SH-SY5Y (cell line): ENCODE results near the gene CYFIP2.
A peak's percentile ranks its signal among the peaks of the same experiment; 100 is the strongest.

ENCODE experiments used
- GATA2 ChIP-seq: IDR thresholded peaks from 2 replicates; pipeline ENCODE4 v1.6.1; 2011; ENCODE audit warnings: mild to moderate bottlenecking, low read depth, low read length
- GATA3 ChIP-seq: IDR thresholded peaks from 2 replicates; pipeline ENCODE4 v1.6.1; 2011; ENCODE audit warnings: low read depth, mild to moderate bottlenecking, low read length, moderate library complexity

Gene CYFIP2

DNA sequence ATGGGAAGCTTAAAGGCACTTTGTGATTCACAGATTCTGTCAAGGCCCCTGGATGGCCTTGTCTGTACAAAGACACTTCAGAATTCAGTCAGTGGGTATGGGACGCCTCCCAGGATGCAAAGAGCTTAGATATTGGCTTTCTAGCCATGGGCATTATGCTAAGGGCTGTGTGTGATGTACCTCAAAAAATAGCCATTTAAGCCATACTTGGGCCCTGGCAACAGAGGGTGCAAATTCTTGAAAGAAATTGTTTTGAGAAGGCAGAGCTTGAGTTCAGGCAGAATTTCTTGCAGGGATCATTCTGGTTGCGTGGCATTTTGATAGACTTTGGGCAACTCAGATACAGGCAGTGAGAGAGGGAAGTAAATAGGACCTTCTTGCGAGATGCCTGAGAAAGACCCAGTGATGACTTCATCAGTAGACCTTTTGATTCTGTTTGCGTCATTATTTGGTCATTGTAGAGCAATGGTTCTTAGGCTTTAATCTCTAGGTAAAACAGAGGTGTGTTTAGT, 3.9 kb downstream of the CYFIP2 start:
- TF ChIP-seq GATA2 = no peak
- TF ChIP-seq GATA3 = no peak

DNA sequence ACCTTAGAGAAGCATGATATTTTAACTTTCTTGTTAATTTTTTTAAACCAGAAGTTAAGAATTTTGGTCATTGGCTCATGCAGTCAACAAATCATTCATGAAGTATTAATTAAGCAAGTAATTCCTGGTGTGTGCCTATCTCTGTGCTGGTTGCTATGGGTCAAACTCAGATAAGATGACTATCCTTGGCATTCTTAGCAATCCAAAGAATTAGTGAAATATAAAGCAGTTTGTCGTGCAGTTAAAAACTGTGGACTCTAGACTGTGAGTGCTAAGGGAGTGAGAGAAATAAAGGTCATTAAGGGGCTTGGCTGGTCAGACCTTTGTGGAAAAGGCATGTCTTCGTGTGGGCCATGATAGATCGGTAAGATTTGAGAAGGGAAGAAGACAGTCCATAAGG, 4.8 kb downstream of the CYFIP2 start:
- TF ChIP-seq GATA3 (no peak), GATA2 (no peak)

DNA sequence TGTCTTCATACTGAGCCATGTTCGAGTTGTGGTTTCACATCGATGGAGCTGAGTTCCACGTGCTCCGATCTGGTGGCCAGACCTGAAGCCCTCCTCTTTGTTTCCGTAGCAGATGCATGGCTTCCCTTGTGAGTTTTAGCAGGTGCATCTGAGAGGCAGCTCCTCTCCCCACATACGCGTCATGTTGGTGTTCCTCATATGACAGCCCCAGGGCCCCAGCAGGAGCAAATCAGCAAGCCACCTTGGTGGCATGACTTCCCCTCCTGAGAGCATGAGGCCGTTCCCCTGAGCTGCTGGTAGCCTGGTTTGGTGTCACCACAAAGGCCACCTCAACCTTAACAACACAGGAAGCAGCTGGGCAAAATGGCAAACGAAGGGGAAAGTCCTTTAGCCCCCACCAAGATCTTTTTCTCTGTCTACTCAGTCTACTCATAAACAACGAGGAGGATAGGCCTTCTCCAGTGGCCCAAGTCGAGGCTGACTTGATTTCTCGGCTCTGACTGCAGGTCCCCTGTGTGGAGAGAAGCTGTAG, 5.9 kb downstream of the CYFIP2 start:
- TF ChIP-seq GATA2 (no peak), GATA3 (no peak)

- TF ChIP-seq GATA2 (no peak), GATA3 (no peak)
Observed at GRCh38 chr5:157273131-157273556, 7.2 kb downstream of the CYFIP2 start.

- TF ChIP-seq GATA2 (no peak), GATA3 (0 out of 2 replicates have a peak, but pooled peaks have one; percentile 23)
Observed at GRCh38 chr5:157275403-157275802, 9.5 kb downstream of the CYFIP2 start.

DNA sequence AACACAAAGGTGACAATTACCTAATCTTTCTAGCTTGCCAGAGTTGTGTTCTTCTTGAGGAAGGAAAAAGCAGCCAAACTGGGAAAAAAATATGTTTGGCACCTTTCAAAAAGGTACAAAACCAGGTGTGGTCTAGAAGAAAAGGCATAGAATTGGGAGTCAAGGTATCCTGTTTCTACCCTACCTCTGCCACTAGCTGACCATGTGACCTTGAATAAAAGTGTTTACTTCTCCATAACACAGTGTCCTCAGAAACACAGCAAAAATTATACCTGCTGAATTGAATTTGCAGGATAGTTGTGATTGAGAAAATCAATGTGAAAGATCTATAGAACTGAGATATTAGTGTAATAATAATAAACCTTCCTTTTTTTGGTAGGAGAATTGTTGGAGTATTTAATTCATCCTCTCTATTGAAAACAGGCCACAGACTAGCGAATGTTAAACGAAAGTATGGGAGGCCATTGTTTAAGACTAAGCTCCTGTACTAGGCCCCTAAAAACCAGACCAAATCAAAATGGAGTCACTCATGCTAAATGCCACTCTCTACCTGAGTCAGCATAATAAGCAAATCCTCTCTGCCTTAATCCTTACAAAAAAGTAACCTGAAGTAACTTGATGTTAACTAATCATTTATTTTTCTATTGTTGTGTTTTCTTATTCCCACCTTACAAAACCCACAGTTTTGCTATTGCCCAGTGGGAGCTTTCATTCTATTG, 12.6 kb downstream of the CYFIP2 start:
- TF ChIP-seq GATA2 (no peak), GATA3 (no peak)

GRCh38 chr5:157279605-157280239, 13.8 kb downstream of the CYFIP2 start:
- TF ChIP-seq GATA2 = no peak
- no peak for TF ChIP-seq GATA3

GRCh38 chr5:157280927-157281326, 15.0 kb downstream of the CYFIP2 start:
- TF ChIP-seq GATA3 (0 out of 2 replicates have a peak, but pooled peaks have one; percentile 16), GATA2 (no peak; the same call in 1 of the 2 replicates)

DNA sequence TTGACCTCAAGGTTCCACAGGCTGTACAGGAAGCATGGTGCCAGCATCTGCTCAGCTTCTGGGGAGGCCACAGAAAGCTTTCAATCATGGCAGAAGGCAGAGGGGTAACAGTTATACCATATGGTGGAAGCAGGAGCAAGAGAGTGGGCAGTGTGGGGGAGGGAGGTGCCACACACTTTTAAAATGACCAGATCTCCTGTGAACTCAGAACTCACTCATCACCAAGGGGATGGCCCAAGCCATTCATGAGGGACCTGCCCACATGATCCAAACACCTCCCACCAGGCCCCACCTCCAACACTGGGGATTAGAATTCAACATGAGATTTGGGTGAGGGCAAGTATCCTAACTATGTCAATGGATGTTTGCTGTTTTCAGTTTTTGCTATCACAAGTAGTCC, 16.2 kb downstream of the CYFIP2 start:
- TF ChIP-seq GATA3 (no peak), GATA2 (no peak)

- no peak for TF ChIP-seq GATA3
- TF ChIP-seq GATA2 = no peak
Observed at GRCh38 chr5:157283434-157283833, 17.5 kb downstream of the CYFIP2 start.

GRCh38 chr5:157284458-157285212, 18.7 kb downstream of the CYFIP2 start:
- TF ChIP-seq GATA3 = no peak
- TF ChIP-seq GATA2 = no peak

DNA sequence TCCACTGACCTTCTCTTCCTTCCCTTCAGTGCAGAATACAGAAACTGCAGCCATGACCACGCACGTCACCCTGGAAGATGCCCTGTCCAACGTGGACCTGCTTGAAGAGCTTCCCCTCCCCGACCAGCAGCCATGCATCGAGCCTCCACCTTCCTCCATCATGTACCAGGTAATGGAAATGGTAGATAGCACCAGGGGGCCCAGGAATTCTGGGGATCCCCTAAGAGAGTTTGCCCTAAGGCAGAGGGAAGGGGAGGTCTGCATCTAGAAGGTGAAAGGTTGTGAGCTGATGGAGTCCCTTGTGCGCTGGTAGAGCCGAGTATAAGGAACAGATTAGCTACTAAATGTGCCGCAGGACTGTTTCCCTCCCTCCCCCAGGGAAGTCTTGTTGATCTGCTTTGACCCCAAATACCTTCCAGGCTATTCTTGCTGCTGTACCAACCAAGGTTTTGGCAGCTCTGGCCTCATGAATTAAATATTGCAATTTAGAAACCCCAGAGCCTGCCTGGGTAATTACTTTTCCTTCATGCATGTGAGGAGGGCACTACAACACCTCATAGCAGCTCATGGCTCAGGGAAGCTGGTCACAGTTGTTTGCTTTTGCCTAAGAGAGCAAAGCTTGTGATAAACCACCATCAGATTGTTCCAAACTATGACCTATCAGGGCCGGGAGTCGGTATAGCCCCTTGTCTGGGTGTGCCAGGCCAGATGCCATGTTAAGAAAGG, 19.6 kb downstream of the CYFIP2 start:
- TF ChIP-seq GATA3 (no peak), GATA2 (no peak)

DNA sequence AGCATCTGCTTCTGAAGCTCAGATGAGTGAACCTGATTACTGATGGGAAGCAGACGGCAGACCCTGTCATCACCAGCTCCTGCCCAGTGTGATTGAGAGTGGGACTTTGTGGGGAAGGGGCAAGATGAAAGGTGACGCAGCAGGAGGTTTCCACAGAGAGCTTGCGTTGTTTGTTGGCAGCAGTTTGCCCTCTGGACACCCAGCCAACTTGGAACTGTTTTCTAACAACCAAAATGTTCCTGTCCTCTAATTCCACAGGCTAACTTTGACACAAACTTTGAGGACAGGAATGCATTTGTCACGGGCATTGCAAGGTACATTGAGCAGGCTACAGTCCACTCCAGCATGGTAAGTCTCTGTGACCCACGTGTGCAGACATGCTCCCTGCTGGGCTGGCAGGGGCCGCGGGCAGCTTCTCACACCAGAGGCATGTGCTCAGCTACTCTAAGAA, 20.9 kb downstream of the CYFIP2 start:
- TF ChIP-seq GATA3 = no peak
- TF ChIP-seq GATA2 = no peak
